Ishikawa (cell line): ENCODE measurements around the gene ACTR1A.

ENCODE experiments used
- CEBPB ChIP-seq: IDR thresholded peaks from 2 replicates; pipeline ENCODE4 v1.6.1; 2012
- CREB1 ChIP-seq: IDR thresholded peaks from 2 replicates; pipeline ENCODE4 v1.6.1; 2012; ENCODE audit warnings: low read depth
- EGR1 ChIP-seq: IDR thresholded peaks from 2 replicates; pipeline ENCODE4 v1.6.1; 2012
- EP300 ChIP-seq: IDR thresholded peaks from 2 replicates; pipeline ENCODE4 v1.6.1; 2012; ENCODE audit warnings: borderline replicate concordance
- FOXM1 ChIP-seq: IDR thresholded peaks from 2 replicates; pipeline ENCODE4 v1.6.1; 2012; ENCODE audit warnings: low read depth, borderline replicate concordance
- MAX ChIP-seq: IDR thresholded peaks from 2 replicates; pipeline ENCODE4 v1.6.1; 2012
- NFIC ChIP-seq: IDR thresholded peaks from 2 replicates; pipeline ENCODE4 v1.6.1; 2012
- RAD21 ChIP-seq: IDR thresholded peaks from 2 replicates; pipeline ENCODE4 v1.6.1; 2012; ENCODE audit warnings: low read depth
- REST ChIP-seq: IDR thresholded peaks from 2 replicates; pipeline ENCODE4 v1.6.1; 2012; ENCODE audit warnings: low read depth, mild to moderate bottlenecking
- TAF1 ChIP-seq: IDR thresholded peaks from 2 replicates; pipeline ENCODE4 v1.6.1; 2012; ENCODE audit warnings: low read depth, mild to moderate bottlenecking
- TCF12 ChIP-seq: IDR thresholded peaks from 2 replicates; pipeline ENCODE4 v1.6.1; 2012; ENCODE audit warnings: low read depth
- TEAD4 ChIP-seq: IDR thresholded peaks from 2 replicates; pipeline ENCODE4 v1.6.1; 2012
- USF1 ChIP-seq: IDR thresholded peaks from 2 replicates; pipeline ENCODE4 v1.6.1; 2012
- YY1 ChIP-seq: IDR thresholded peaks from 2 replicates; pipeline ENCODE4 v1.6.1; 2012; ENCODE audit warnings: low read depth
- ZBTB7A ChIP-seq: IDR thresholded peaks from 2 replicates; pipeline ENCODE4 v1.6.1; 2012; ENCODE audit warnings: low read depth

ACTR1A gene

GRCh38 chr10:102452672-102453340 is 49.7 kb downstream of the ACTR1A start:
- TF ChIP-seq REST (no peak), EGR1 (no peak), TCF12 (no peak), RAD21 (no peak), MAX (no peak), CREB1 (no peak), USF1 (no peak), EP300 (no peak), FOXM1 (no peak), TEAD4 (no peak), CEBPB (no peak), TAF1 (no peak), NFIC (no peak), ZBTB7A (no peak), YY1 (no peak)

- TF ChIP-seq TEAD4 (no peak), NFIC (no peak), CREB1 (no peak), REST (no peak; the same call in 1 of the 2 replicates), MAX (no peak), TAF1 (no peak), FOXM1 (no peak), RAD21 (no peak), CEBPB (no peak), EP300 (no peak), YY1 (no peak), TCF12 (no peak), ZBTB7A (no peak; the same call in 1 of the 2 replicates), USF1 (no peak), EGR1 (no peak)
Observed at GRCh38 chr10:102451105-102451969, 51.2 kb downstream of the ACTR1A start, which contains the start of gene C10orf95. TSS of gene C10orf95 (minus strand) at chr10:102451543. CDS start at chr10:102451093, 450 bp downstream.

GRCh38 chr10:102450374-102451104 is 52.0 kb downstream of the ACTR1A start:
- TF ChIP-seq RAD21 (no peak), USF1 (no peak), TEAD4 (0 out of 2 replicates have a peak, but pooled peaks have one; percentile 5), FOXM1 (no peak), ZBTB7A (no peak), CEBPB (no peak), TCF12 (0 out of 2 replicates have a peak, but pooled peaks have one; percentile 18), TAF1 (peak; percentile 50), MAX (peak; percentile 92; the same call in 1 of the 2 replicates), NFIC (peak; percentile 27; the same call in 1 of the 2 replicates), REST (no peak; the same call in 1 of the 2 replicates), EP300 (no peak), EGR1 (peak; percentile 7; the same call in 1 of the 2 replicates), CREB1 (no peak), YY1 (no peak)
